Uterus (tissue), 4 donors: ENCODE data around the gene PBXIP1. TPM values are rescaled to one million over a fixed set of nuclear protein-coding genes. Genes with fewer than 3 reads are reported as not detected.

Experiments used
- DNase-seq, 2 donors: peaks; one replicate each; pipeline ENCODE4 v3.0.0-alpha.2; 2019 to 2020
- H3K27ac ChIP-seq, 2 donors: fragments of 200-600 bp; sonication (generic); 1 replicate in 1 of 2; 2 replicates in 1 of 2; pipeline ENCODE4 v1.5.1; 2016 to 2018
- H3K27me3 ChIP-seq, 2 donors: fragments of 200-600 bp; sonication (generic); one replicate each; pipeline ENCODE4 v1.5.1; 2018 to 2019; ENCODE audit warnings: control low read depth in 1 of 2
- H3K36me3 ChIP-seq, 2 donors: fragments of 200-600 bp; sonication (generic); one replicate each; pipeline ENCODE4 v1.5.1; 2019; ENCODE audit warnings: control low read depth in 1 of 2
- H3K4me1 ChIP-seq, 2 donors: fragments of 200-600 bp; sonication (generic); one replicate each; pipeline ENCODE4 v1.5.1; 2018 to 2019; ENCODE audit warnings: control low read depth in 1 of 2
- H3K4me3 ChIP-seq, 2 donors: fragments of 200-600 bp; sonication (generic); 1 replicate in 1 of 2; 2 replicates in 1 of 2; pipeline ENCODE4 v1.5.1; 2018 to 2019; ENCODE audit warnings: mild to moderate bottlenecking in 1 of 2
- H3K9me3 ChIP-seq, 2 donors: fragments of 200-600 bp; sonication (generic); one replicate each; pipeline ENCODE4 v1.5.1; 2019; ENCODE audit warnings: control low read depth in 1 of 2
- CTCF ChIP-seq, 4 experiments: fragments of 200-600 bp in 2 of 4; fragments of 450-650 bp in 2 of 4; sonication (generic) in 2 of 4; IDR thresholded peaks; one replicate each; pipeline ENCODE4 v1.5.1; 2016 to 2019; ENCODE audit warnings: antibody characterized with exemption in 4 of 4, mild to moderate bottlenecking in 2 of 4, moderate library complexity in 1 of 4
- POLR2A ChIP-seq, 2 donors: fragments of 450-650 bp; IDR thresholded peaks; one replicate each; pipeline ENCODE4 v1.6.1; 2016; ENCODE audit warnings: antibody characterized with exemption in 2 of 2, mild to moderate bottlenecking in 1 of 2, moderate library complexity in 1 of 2
- intact Hi-C: fragments of 100-400 bp; cut with DNase I; formaldehyde crosslinking; loops from one replicate; pipeline ENCODE4 v1.15.1; 2023; ENCODE audit warnings: low total_unique reads
- total RNA-seq, 4 donors: library from RNA; depleted of rRNA in 3 of 4; stranded (reverse); fragments of >200 nt in 3 of 4; gene quantifications; one replicate each; pipeline versions ENCODE4 v1.1.0 to v1.2.4, GENCODE V29; 2014 to 2023
- donor health status: DM: yes; HTN: yes; CAD: no.

The PBXIP1 gene
- total RNA-seq, 4 donors from 2014 or later: 34.4 to 151 (median 88.6) TPM

- peak overlapping the region; percentile 93 to 98 for H3K27ac ChIP-seq
- H3K27me3 ChIP-seq: no peaks in the 10 kb centered on the region
- TF ChIP-seq CTCF (IDR thresholded peaks at IDR 0.05) (no peak), POLR2A (IDR thresholded peaks at IDR 0.05) (no peak)
- DNase-seq: no peak
- intact Hi-C loops: no loop called here
- H3K36me3 ChIP-seq: no peaks in the 10 kb centered on the region
- no peak overlapping the region for H3K4me3 ChIP-seq
- no peaks in the 10 kb centered on the region for H3K4me1 ChIP-seq
- no peaks in the 10 kb centered on the region for H3K9me3 ChIP-seq
Measured at GRCh38 chr1:154938604-154939399, 17.1 kb downstream of the PBXIP1 start.

- Histone ChIP-seq H3K36me3 (no peaks in the 10 kb centered on the region), H3K27ac (peak overlapping the region; percentile 93 to 98), H3K9me3 (no peaks in the 10 kb centered on the region), H3K4me1 (no peaks in the 10 kb centered on the region), H3K27me3 (no peaks in the 10 kb centered on the region), H3K4me3 (peak overlapping the region in 1 of 2 donors; percentile 59)
- no peak for TF ChIP-seq CTCF (IDR thresholded peaks at IDR 0.05)
- intact Hi-C loops: no loop called here
- DNase-seq: no peak
Measured at GRCh38 chr1:154937988-154938386, 17.9 kb downstream of the PBXIP1 start.

GRCh38 chr1:154937085-154937987 lies 18.6 kb downstream of the PBXIP1 start:
- Histone ChIP-seq H3K27ac (peak overlapping the region; percentile 93 to 98), H3K27me3 (no peaks in the 10 kb centered on the region), H3K4me1 (no peaks in the 10 kb centered on the region), H3K36me3 (no peaks in the 10 kb centered on the region), H3K4me3 (peak overlapping the region; percentile 56 to 59), H3K9me3 (no peaks in the 10 kb centered on the region)
- DNase-seq: peak; percentile 89 to 94
- intact Hi-C loops: no loop called here
- TF ChIP-seq CTCF (IDR thresholded peaks at IDR 0.05) (peak in 2 of 4 experiments; percentile 30 to 40), POLR2A (IDR thresholded peaks at IDR 0.05) (peak; percentile 56 to 67)

GRCh38 chr1:154936555-154937084 lies 19.3 kb downstream of the PBXIP1 start, which contains the start of gene PMVK:
TSS of gene PMVK (minus strand) at chr1:154936719. CDS start at chr1:154936685, 34 bp downstream.
- Histone ChIP-seq H3K36me3 (no peaks in the 10 kb centered on the region), H3K27ac (peak within 1 kb of the TSS; percentile 93 to 98), H3K4me1 (no peaks in the 10 kb centered on the region), H3K9me3 (no peaks in the 10 kb centered on the region), H3K27me3 (no peaks in the 10 kb centered on the region), H3K4me3 (peak within 1 kb of the TSS; percentile 56 to 59)
- peak; percentile 29 to 55 (median 46) for TF ChIP-seq CTCF (IDR thresholded peaks at IDR 0.05)
- TF ChIP-seq POLR2A (IDR thresholded peaks at IDR 0.05): peak; percentile 58 to 69
- intact Hi-C loops: no loop called here
- peak; percentile 93 to 97 for DNase-seq
